ENCODE results near the gene DUSP8. TPM values are rescaled to one million over a fixed set of nuclear protein-coding genes. Genes with fewer than 3 reads are reported as not detected.
"Not testable (repeated sequence)": the region's sequence is repeated elsewhere in the genome, so short reads cannot be mapped to it uniquely, and the experiment has no call there.

Gene DUSP8
- 10 to 100 TPM; 13.3 to 31.8 (median 19.8) TPM for total RNA-seq

- peak; percentile 95 for DNase-seq
- TF ChIP-seq POLR2AphosphoS5 (IDR thresholded peaks at IDR 0.05) (peak in 2 of 3 donors; percentile 34 to 41), POLR2A (IDR thresholded peaks at IDR 0.05) (peak; percentile 46), EP300 (IDR thresholded peaks at IDR 0.05; ENCODE audit: low read depth) (no peak)
- Histone ChIP-seq H3K27me3 (peaks cover 2% of the 10 kb centered on the region), H3K4me1 (peaks cover 20 to 65% (median 54%) of the 10 kb centered on the region in 4 donors), H3K27ac (peak within 1 kb of the TSS; percentile 89 to 95 (median 92)), H3K4me3 (peak within 1 kb of the TSS; percentile 58 to 81 (median 72)), H3K9me3 (no peaks in the 10 kb centered on the region), H3K36me3 (no peaks in the 10 kb centered on the region)
- intact Hi-C loops (cut with DNase I; ENCODE audit: low total_unique reads) (no loop called here), in situ Hi-C loops (cut with MboI; ENCODE audit: low pct_ligation_motif_present in 1 of 4, low pct_unique_long_range_greater_than_20kb in 1 of 4, low sequenced_read_pairs in 3 of 4) (no loop called here)
- 2% methylated on average over 53 of the region's 124 CpGs; no CpG with 5 or more reads in 1 of the 2 donors for WGBS, 2 donors (ENCODE audit: low coverage in 1 of 2)
Measured at GRCh38 chr11:1572197-1573076, at the start of gene DUSP8. TSS of gene DUSP8 (minus strand) at chr11:1572271. CDS start at chr11:1565826, 6,445 bp downstream.

GRCh38 chr11:1619449-1619848 is 47.4 kb upstream of the DUSP8 start:
- H3K4me3 ChIP-seq = no peak overlapping the region
- no peak for DNase-seq
- in situ Hi-C loops (cut with MboI; ENCODE audit: low pct_ligation_motif_present in 1 of 4, low pct_unique_long_range_greater_than_20kb in 1 of 4, low sequenced_read_pairs in 3 of 4) (no loop called here), intact Hi-C loops (cut with DNase I; ENCODE audit: low total_unique reads) (no loop called here)
- H3K4me1 ChIP-seq = no peaks in the 10 kb centered on the region
- H3K36me3 ChIP-seq = no peaks in the 10 kb centered on the region
- no peaks in the 10 kb centered on the region for H3K9me3 ChIP-seq
- no peak for TF ChIP-seq POLR2AphosphoS5 (IDR thresholded peaks at IDR 0.05)
- no peak for TF ChIP-seq EP300 (IDR thresholded peaks at IDR 0.05; ENCODE audit: low read depth)
- TF ChIP-seq, protein P1, sequence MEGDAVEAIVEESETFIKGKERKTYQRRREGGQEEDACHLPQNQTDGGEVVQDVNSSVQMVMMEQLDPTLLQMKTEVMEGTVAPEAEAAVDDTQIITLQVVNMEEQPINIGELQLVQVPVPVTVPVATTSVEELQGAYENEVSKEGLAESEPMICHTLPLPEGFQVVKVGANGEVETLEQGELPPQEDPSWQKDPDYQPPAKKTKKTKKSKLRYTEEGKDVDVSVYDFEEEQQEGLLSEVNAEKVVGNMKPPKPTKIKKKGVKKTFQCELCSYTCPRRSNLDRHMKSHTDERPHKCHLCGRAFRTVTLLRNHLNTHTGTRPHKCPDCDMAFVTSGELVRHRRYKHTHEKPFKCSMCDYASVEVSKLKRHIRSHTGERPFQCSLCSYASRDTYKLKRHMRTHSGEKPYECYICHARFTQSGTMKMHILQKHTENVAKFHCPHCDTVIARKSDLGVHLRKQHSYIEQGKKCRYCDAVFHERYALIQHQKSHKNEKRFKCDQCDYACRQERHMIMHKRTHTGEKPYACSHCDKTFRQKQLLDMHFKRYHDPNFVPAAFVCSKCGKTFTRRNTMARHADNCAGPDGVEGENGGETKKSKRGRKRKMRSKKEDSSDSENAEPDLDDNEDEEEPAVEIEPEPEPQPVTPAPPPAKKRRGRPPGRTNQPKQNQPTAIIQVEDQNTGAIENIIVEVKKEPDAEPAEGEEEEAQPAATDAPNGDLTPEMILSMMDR (IDR thresholded peaks at IDR 0.05) = no peak
- no peak for TF ChIP-seq POLR2A (IDR thresholded peaks at IDR 0.05)
- 44 to 55% methylated on average over 5 to 10 of the region's 10 CpGs for WGBS, 2 donors (ENCODE audit: low coverage in 1 of 2)
- H3K27me3 ChIP-seq = peaks cover 30% of the 10 kb centered on the region
- H3K27ac ChIP-seq = no peak overlapping the region

GRCh38 chr11:1618231-1618630 is 46.2 kb upstream of the DUSP8 start:
- H3K4me1 ChIP-seq = no peaks in the 10 kb centered on the region
- intact Hi-C loops (cut with DNase I; ENCODE audit: low total_unique reads) = no loop called here
- no peak overlapping the region for H3K4me3 ChIP-seq
- in situ Hi-C loops (cut with MboI; ENCODE audit: low pct_ligation_motif_present in 1 of 4, low pct_unique_long_range_greater_than_20kb in 1 of 4, low sequenced_read_pairs in 3 of 4) = no loop called here
- no peaks in the 10 kb centered on the region for H3K9me3 ChIP-seq
- no peak overlapping the region for H3K27ac ChIP-seq
- TF ChIP-seq POLR2AphosphoS5 (IDR thresholded peaks at IDR 0.05) = no peak
- TF ChIP-seq, protein P1 (IDR thresholded peaks at IDR 0.05) = no peak
- no peak for TF ChIP-seq POLR2A (IDR thresholded peaks at IDR 0.05)
- TF ChIP-seq EP300 (IDR thresholded peaks at IDR 0.05; ENCODE audit: low read depth) = no peak
- DNase-seq = no peak
- H3K27me3 ChIP-seq = peaks cover 33% of the 10 kb centered on the region
- H3K36me3 ChIP-seq = no peaks in the 10 kb centered on the region
- WGBS, 2 donors (ENCODE audit: low coverage in 1 of 2) = 59 to 77% methylated on average over 4 to 10 of the region's 10 CpGs

- TF ChIP-seq POLR2A (IDR thresholded peaks at IDR 0.05) = no peak
- TF ChIP-seq, protein P1 (IDR thresholded peaks at IDR 0.05) = no peak
- TF ChIP-seq POLR2AphosphoS5 (IDR thresholded peaks at IDR 0.05) = no peak
- no peak for TF ChIP-seq EP300 (IDR thresholded peaks at IDR 0.05; ENCODE audit: low read depth)
- 62% methylated on average over 4 of the region's 4 CpGs; no CpG with 5 or more reads in 1 of the 2 donors for WGBS, 2 donors (ENCODE audit: low coverage in 1 of 2)
- no peak within 1 kb of the TSS for H3K27ac ChIP-seq
- H3K36me3 ChIP-seq = no peaks in the 10 kb centered on the region
- no peak within 1 kb of the TSS for H3K4me3 ChIP-seq
- no peak for DNase-seq
- no peaks in the 10 kb centered on the region for H3K4me1 ChIP-seq
- peaks cover 32% of the 10 kb centered on the region for H3K27me3 ChIP-seq
- intact Hi-C loops (cut with DNase I; ENCODE audit: low total_unique reads) = no loop called here
- H3K9me3 ChIP-seq = no peaks in the 10 kb centered on the region
- in situ Hi-C loops (cut with MboI; ENCODE audit: low pct_ligation_motif_present in 1 of 4, low pct_unique_long_range_greater_than_20kb in 1 of 4, low sequenced_read_pairs in 3 of 4) = no loop called here
Measured at GRCh38 chr11:1608363-1608762, 36.3 kb upstream of the DUSP8 start, which contains the start of gene KRTAP5-3. TSS of gene KRTAP5-3 (minus strand) at chr11:1608463. CDS start at chr11:1608385, 78 bp downstream.

DNA sequence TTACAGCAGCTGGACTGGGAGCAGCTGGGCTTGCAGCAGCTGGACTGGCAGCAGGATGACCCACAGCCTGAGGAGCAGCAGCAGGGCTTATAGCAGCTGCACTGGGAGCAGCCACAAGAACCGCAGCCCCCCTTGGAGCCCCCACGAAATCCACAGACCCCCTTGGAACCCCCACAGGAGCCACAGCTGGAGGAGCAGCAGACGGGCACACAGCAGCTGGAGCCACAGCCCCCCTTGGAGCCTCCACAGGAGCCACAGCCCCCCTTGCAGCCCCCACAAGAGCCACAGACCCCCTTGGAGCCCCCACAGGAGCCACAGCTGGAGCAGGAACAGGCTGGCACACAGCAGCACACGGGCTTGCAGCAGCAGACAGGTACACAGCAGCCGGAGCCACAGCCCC is 35.8 kb upstream of the DUSP8 start:
- peaks cover 35% of the 10 kb centered on the region for H3K27me3 ChIP-seq
- intact Hi-C loops (cut with DNase I; ENCODE audit: low total_unique reads); DNase-seq; H3K36me3 ChIP-seq; H3K4me3 ChIP-seq; H3K4me1 ChIP-seq; H3K27ac ChIP-seq; in situ Hi-C loops (cut with MboI; ENCODE audit: low pct_ligation_motif_present in 1 of 4, low pct_unique_long_range_greater_than_20kb in 1 of 4, low sequenced_read_pairs in 3 of 4); H3K9me3 ChIP-seq: not testable (repeated sequence)
- WGBS, 2 donors (ENCODE audit: low coverage in 1 of 2) = 27% methylated on average over 2 of the region's 5 CpGs; no CpG with 5 or more reads in 1 of the 2 donors

GRCh38 chr11:1607156-1607845 is 35.2 kb upstream of the DUSP8 start:
- H3K4me1 ChIP-seq; intact Hi-C loops (cut with DNase I; ENCODE audit: low total_unique reads); DNase-seq; in situ Hi-C loops (cut with MboI; ENCODE audit: low pct_ligation_motif_present in 1 of 4, low pct_unique_long_range_greater_than_20kb in 1 of 4, low sequenced_read_pairs in 3 of 4); H3K36me3 ChIP-seq; H3K27ac ChIP-seq; H3K9me3 ChIP-seq; H3K4me3 ChIP-seq: not testable (repeated sequence)
- WGBS, 2 donors (ENCODE audit: low coverage in 1 of 2) = 30 to 75% methylated on average over 2 to 18 of the region's 18 CpGs
- peaks cover 37% of the 10 kb centered on the region for H3K27me3 ChIP-seq

GRCh38 chr11:1605923-1606322 is 33.9 kb upstream of the DUSP8 start:
- H3K27ac ChIP-seq; H3K9me3 ChIP-seq; intact Hi-C loops (cut with DNase I; ENCODE audit: low total_unique reads); in situ Hi-C loops (cut with MboI; ENCODE audit: low pct_ligation_motif_present in 1 of 4, low pct_unique_long_range_greater_than_20kb in 1 of 4, low sequenced_read_pairs in 3 of 4); H3K4me3 ChIP-seq; H3K4me1 ChIP-seq; H3K36me3 ChIP-seq; DNase-seq: not testable (repeated sequence)
- WGBS, 2 donors (ENCODE audit: low coverage in 1 of 2) = 66 to 79% methylated on average over 5 to 13 of the region's 13 CpGs
- peaks cover 33% of the 10 kb centered on the region for H3K27me3 ChIP-seq
